ENCODE data around the gene TMEM238. TPM values are rescaled to one million over a fixed set of nuclear protein-coding genes. Genes with fewer than 3 reads are reported as not detected.

Gene TMEM238
- total RNA-seq, 1 donor from 2014 or later: 5.9 TPM

DNA sequence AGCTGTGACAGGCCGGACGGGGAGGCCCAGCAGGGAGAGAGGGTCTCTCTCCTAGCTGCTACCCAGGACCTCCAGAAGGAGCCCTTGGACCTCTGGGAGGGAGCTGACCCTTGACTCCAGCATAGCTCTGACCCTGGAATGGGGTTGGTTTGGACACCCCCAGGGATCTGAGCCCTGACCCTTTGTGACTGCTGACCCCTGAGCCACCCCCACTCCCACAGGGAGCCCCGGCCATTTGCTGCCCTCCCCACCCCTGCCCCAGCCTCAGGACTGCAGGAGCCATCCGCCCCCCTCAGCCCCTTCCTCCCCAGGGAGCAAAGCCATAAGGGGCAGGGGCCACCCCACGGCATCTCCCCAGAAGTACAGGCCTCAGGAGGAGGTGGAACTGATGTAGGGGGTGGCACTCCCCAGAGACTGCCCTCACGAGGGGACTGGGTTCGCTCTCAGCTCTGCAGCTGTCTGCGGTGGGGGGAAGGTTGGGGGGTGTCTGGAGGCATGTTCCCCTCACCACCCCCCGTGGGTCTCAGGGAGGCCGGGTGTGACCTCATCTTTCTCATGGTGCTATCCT, 36.6 kb downstream of the TMEM238 start:
- DNase-seq (ENCODE audit: extremely low spot score in 2 of 2): no peak
- H3K27ac ChIP-seq: no peak overlapping the region

DNA sequence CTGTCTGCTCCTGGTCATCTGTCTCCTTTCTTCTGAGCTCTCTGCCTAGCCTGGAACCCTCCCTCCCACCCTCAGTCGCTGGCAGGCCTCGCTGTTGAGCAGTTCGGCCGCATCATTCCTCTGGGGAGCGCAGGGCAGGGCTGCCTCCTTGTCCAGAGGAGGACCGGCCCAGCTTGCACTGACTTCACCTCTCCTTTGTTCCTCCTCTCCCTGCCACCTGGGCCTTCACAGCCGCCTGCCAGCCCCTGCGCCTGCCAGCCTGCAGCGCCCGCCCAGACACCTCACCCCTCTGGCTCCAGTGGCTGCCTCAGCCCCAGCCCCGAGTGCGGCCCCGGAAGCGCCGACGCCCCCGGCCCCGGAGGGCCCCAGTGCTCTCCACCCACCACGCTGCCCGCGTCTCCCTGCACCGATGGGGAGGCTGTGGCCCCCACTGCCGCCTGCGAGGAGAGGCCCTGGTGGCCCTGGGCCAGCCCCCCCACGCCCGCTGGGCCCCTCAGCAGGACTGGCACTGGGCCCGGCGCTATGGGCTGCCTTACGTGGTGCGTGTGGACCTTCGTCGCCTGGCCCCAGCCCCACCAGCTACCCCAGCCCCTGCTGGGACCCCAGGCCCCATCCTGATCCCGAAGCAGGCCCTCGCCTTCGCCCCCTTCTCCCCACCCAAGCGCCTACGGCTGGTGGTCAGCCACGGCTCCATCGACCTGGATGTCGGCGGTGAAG, 37.2 kb downstream of the TMEM238 start:
- no peaks in the 10 kb centered on the region for H3K9me3 ChIP-seq
- no peak overlapping the region for H3K4me3 ChIP-seq
- peaks cover 0 to 6% of the 10 kb centered on the region in 2 donors for H3K36me3 ChIP-seq
- DNase-seq (ENCODE audit: extremely low spot score in 2 of 2): no peak
- H3K27me3 ChIP-seq: no peaks in the 10 kb centered on the region
- intact Hi-C loops (cut with DNase I): no loop called here
- no peak overlapping the region for H3K27ac ChIP-seq
- peaks cover 9% of the 10 kb centered on the region for H3K4me1 ChIP-seq
- TF ChIP-seq POLR2AphosphoS5 (IDR thresholded peaks at IDR 0.05; ENCODE audit: insufficient read depth in 1 of 2, low read depth in 1 of 2): no peak
- TF ChIP-seq, protein P1, sequence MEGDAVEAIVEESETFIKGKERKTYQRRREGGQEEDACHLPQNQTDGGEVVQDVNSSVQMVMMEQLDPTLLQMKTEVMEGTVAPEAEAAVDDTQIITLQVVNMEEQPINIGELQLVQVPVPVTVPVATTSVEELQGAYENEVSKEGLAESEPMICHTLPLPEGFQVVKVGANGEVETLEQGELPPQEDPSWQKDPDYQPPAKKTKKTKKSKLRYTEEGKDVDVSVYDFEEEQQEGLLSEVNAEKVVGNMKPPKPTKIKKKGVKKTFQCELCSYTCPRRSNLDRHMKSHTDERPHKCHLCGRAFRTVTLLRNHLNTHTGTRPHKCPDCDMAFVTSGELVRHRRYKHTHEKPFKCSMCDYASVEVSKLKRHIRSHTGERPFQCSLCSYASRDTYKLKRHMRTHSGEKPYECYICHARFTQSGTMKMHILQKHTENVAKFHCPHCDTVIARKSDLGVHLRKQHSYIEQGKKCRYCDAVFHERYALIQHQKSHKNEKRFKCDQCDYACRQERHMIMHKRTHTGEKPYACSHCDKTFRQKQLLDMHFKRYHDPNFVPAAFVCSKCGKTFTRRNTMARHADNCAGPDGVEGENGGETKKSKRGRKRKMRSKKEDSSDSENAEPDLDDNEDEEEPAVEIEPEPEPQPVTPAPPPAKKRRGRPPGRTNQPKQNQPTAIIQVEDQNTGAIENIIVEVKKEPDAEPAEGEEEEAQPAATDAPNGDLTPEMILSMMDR (IDR thresholded peaks at IDR 0.05): no peak
- no peak for TF ChIP-seq POLR2A (IDR thresholded peaks at IDR 0.05)

More for the DNA sequence above, 36.6 kb downstream of the TMEM238 start:
- Histone ChIP-seq H3K4me3 (no peak overlapping the region), H3K4me1 (peaks cover 9% of the 10 kb centered on the region), H3K27me3 (no peaks in the 10 kb centered on the region), H3K36me3 (peaks cover 0 to 6% of the 10 kb centered on the region in 2 donors), H3K9me3 (no peaks in the 10 kb centered on the region)
- intact Hi-C loops (cut with DNase I): no loop called here
- TF ChIP-seq POLR2A (IDR thresholded peaks at IDR 0.05) (no peak), POLR2AphosphoS5 (IDR thresholded peaks at IDR 0.05; ENCODE audit: insufficient read depth in 1 of 2, low read depth in 1 of 2) (no peak)
- TF ChIP-seq, protein P1 (IDR thresholded peaks at IDR 0.05): no peak

DNA sequence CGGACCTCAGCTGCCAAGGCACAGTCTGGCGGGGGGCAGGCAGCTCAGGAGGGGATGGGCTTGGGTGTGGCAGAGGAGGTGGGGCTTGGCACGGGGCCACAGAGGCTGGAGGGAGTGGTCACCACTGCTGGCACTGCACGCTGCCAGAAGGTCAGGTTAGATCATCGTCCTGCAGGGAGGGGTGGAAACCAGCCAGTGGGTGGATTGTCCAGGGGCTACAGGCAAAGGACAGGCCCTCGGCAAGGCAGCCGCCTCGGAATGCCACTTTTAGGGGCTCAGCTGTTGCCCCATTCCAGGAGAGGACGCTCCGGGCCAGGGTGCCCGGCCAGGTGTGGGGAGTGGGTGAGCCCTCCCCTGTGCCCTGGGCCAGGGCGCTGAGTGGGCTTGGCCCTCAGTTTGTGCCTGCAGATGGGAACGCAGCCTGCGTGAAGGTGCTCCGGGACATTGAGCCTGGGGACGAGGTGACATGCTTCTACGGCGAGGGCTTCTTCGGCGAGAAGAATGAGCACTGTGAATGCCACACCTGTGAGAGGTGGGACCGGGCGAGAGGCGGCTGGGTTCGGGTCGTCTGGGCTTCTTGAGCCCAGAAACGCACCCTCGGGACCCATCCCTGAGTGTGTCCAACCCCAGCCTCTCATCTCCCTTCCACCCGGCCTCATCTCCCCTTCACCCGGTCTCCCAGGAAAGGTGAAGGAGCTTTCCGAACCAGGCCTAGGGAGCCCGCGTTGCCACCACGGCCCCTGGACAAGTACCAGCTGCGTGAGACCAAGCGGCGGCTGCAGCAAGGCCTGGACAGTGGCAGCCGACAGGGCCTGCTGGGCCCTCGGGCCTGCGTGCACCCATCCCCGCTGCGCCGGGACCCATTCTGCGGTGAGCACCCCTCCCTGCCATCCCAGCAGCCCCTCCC, 38.0 kb downstream of the TMEM238 start:
- intact Hi-C loops (cut with DNase I): no loop called here
- Histone ChIP-seq H3K27me3 (no peaks in the 10 kb centered on the region), H3K4me3 (no peak overlapping the region), H3K9me3 (no peaks in the 10 kb centered on the region), H3K4me1 (peaks cover 17% of the 10 kb centered on the region), H3K36me3 (peaks cover 0 to 6% of the 10 kb centered on the region in 2 donors), H3K27ac (no peak overlapping the region)
- no peak for DNase-seq (ENCODE audit: extremely low spot score in 2 of 2)
- TF ChIP-seq POLR2AphosphoS5 (IDR thresholded peaks at IDR 0.05; ENCODE audit: insufficient read depth in 1 of 2, low read depth in 1 of 2): no peak
- TF ChIP-seq POLR2A (IDR thresholded peaks at IDR 0.05): no peak
- TF ChIP-seq, protein P1 (IDR thresholded peaks at IDR 0.05): no peak

DNA sequence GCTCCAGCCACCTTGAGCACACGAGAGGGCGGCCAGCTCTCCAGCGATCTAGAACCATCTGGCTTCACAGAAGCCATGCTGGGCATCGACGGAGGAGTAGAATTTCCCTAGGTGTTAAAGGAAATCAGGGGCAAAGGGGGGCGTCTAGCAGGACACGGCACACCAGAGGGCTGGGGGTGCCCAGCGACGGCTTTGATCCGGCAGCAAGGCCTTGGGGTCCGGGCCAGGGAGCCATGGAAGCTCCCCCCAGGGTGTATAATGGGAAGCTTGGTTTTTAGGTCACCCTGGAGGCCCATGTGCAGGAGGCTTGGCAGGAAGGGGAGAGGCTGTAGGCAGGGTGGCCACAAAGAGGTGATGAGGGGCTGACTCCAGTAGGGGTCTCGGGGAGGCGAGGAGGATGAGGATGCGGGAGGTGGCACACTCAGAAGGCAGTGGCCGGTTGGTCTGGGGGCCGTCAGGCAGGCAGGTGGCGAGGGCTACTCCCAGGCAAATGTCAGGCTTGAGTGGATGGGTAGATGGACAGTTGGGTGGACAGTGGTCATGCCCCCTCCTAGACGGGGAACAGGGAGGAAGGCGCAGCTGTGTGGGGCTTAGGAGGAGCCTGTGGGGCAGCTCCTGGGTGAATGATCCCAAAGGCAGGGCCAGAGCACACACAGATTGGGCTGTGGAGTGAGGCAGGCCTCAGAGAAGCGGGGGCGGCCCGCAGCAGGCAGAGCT, 38.8 kb downstream of the TMEM238 start:
- DNase-seq (ENCODE audit: extremely low spot score in 2 of 2): no peak
- H3K36me3 ChIP-seq: peaks cover 0 to 6% of the 10 kb centered on the region in 2 donors
- intact Hi-C loops (cut with DNase I): no loop called here

More for the DNA sequence above, 38.8 kb downstream of the TMEM238 start:
- peaks cover 25% of the 10 kb centered on the region for H3K4me1 ChIP-seq
- no peaks in the 10 kb centered on the region for H3K9me3 ChIP-seq
- H3K27ac ChIP-seq: no peak overlapping the region
- no peak overlapping the region for H3K4me3 ChIP-seq
- H3K27me3 ChIP-seq: no peaks in the 10 kb centered on the region
- no peak for TF ChIP-seq POLR2A (IDR thresholded peaks at IDR 0.05)
- TF ChIP-seq, protein P1 (IDR thresholded peaks at IDR 0.05): no peak
- TF ChIP-seq POLR2AphosphoS5 (IDR thresholded peaks at IDR 0.05; ENCODE audit: insufficient read depth in 1 of 2, low read depth in 1 of 2): no peak
